Activated CD8-positive, alpha-beta T cell treated with anti-CD3 and anti-CD28 coated beads for 36 hours (primary cell): ENCODE data around the gene XXYLT1. TPM values are rescaled to one million over a fixed set of nuclear protein-coding genes. Genes with fewer than 3 reads are reported as not detected.

Experiments used
- ATAC-seq: fragments of 200-7000 bp; cut with Tn5 transposase; one replicate; pipeline ENCODE4 v1.10.0; 2021; ENCODE audit warnings: mild to moderate bottlenecking, moderate library complexity
- CTCF ChIA-PET: fragments of 350-600 bp; sonication (Branson Sonifier 250); formaldehyde crosslinking; loops from one replicate; lab custom pipeline; 2021; ENCODE audit warnings: antibody characterized with exemption; lab: Charles Lee
- POLR2A ChIA-PET: fragments of 350-600 bp; sonication (Branson Sonifier 250); formaldehyde crosslinking; loops from one replicate; lab custom pipeline; 2021; ENCODE audit warnings: antibody characterized with exemption; lab: Charles Lee
- DNase-seq: peaks from one replicate; pipeline ENCODE4 v3.0.0-alpha.2; 2020
- H3K27ac Mint-ChIP-seq: one replicate; pipeline ENCODE4 v1.8.0; 2021; ENCODE audit warnings: mild to moderate bottlenecking, mixed read lengths
- H3K27me3 Mint-ChIP-seq: one replicate; pipeline ENCODE4 v1.8.0; 2021; ENCODE audit warnings: mixed read lengths
- H3K36me3 Mint-ChIP-seq: one replicate; pipeline ENCODE4 v1.8.0; 2021; ENCODE audit warnings: low read depth, mixed read lengths
- H3K4me1 Mint-ChIP-seq: one replicate; pipeline ENCODE4 v1.8.0; 2021; ENCODE audit warnings: low read depth, mixed read lengths
- H3K4me3 Mint-ChIP-seq: one replicate; pipeline ENCODE4 v1.8.0; 2021; ENCODE audit warnings: mild to moderate bottlenecking, moderate library complexity, mixed read lengths
- H3K9me3 Mint-ChIP-seq: one replicate; pipeline ENCODE4 v1.8.0; 2021; ENCODE audit warnings: mixed read lengths
- CTCF ChIP-seq: fragments of 200-600 bp; IDR thresholded peaks from one replicate; pipeline ENCODE4 v1.8.0; 2022; ENCODE audit warnings: antibody characterized with exemption, mild to moderate bottlenecking
- intact Hi-C: fragments of 100-400 bp; cut with micrococcal nuclease; formaldehyde crosslinking; loops from one replicate; pipeline ENCODE4 v1.10.0; 2022
- total RNA-seq, 2 experiments: library from RNA; stranded (reverse); gene quantifications; one replicate each; pipeline ENCODE4 v1.2.3, GENCODE V29; 2021

The XXYLT1 gene
- total RNA-seq, 2 experiments from 2014 or later, result 8.4 to 9.6 TPM

GRCh38 chr3:195146131-195146530 lies 124.8 kb downstream of the XXYLT1 start:
- ChIA-PET CTCF (no interaction called here), POLR2A (interaction anchor here (0.9 kb wide), 1 partner anchor 9 kb away, joined by 3 read pairs; no protein-coding TSS in a partner anchor)
- Mint-ChIP-seq H3K9me3 (peaks cover 6% of the 10 kb centered on the region), H3K27me3 (no peaks in the 10 kb centered on the region), H3K27ac (no peak overlapping the region), H3K4me1 (peaks cover 38% of the 10 kb centered on the region), H3K36me3 (peaks cover 15% of the 10 kb centered on the region), H3K4me3 (no peak overlapping the region)
- no peak for TF ChIP-seq CTCF
- no peak for DNase-seq
- intact Hi-C loops, result no loop called here
- ATAC-seq, result no peak

GRCh38 chr3:195145579-195145978 lies 125.4 kb downstream of the XXYLT1 start:
- no peak for ATAC-seq
- CTCF ChIA-PET, result interaction anchor here (0.8 to 1.2 kb wide), 2 partner anchors 16 to 464 kb away, joined by 3 read pairs; no protein-coding TSS in a partner anchor

GRCh38 chr3:195143221-195143620 lies 127.7 kb downstream of the XXYLT1 start:
- intact Hi-C loops, result no loop called here
- Mint-ChIP-seq H3K27me3 (no peaks in the 10 kb centered on the region), H3K27ac (no peak overlapping the region), H3K9me3 (peaks cover 16% of the 10 kb centered on the region), H3K4me3 (no peak overlapping the region), H3K4me1 (peaks cover 11% of the 10 kb centered on the region), H3K36me3 (peaks cover 23% of the 10 kb centered on the region)
- POLR2A ChIA-PET, result no interaction called here
- DNase-seq, result no peak
- CTCF ChIA-PET, result interaction anchor here (0.8 kb wide), 1 partner anchor 12 kb away, joined by 3 read pairs; no protein-coding TSS in a partner anchor
- no peak for TF ChIP-seq CTCF
- no peak for ATAC-seq

More at GRCh38 chr3:195145579-195145978, 125.4 kb downstream of the XXYLT1 start:
- Mint-ChIP-seq H3K36me3 (peaks cover 18% of the 10 kb centered on the region), H3K9me3 (peaks cover 12% of the 10 kb centered on the region), H3K27me3 (no peaks in the 10 kb centered on the region), H3K27ac (no peak overlapping the region), H3K4me1 (peaks cover 33% of the 10 kb centered on the region), H3K4me3 (no peak overlapping the region)
- DNase-seq, result no peak
- intact Hi-C loops, result no loop called here
- TF ChIP-seq CTCF, result no peak
- POLR2A ChIA-PET, result interaction anchor here (0.9 kb wide), 1 partner anchor 9 kb away, joined by 3 read pairs; no protein-coding TSS in a partner anchor

- H3K27ac Mint-ChIP-seq, result no peak overlapping the region
- intact Hi-C loops, result no loop called here
- H3K9me3 Mint-ChIP-seq, result peaks cover 16% of the 10 kb centered on the region
- peaks cover 23% of the 10 kb centered on the region for H3K36me3 Mint-ChIP-seq
- DNase-seq (no peak), ATAC-seq (no peak)
- H3K4me3 Mint-ChIP-seq, result no peak overlapping the region
- no peak for TF ChIP-seq CTCF
- H3K4me1 Mint-ChIP-seq, result peaks cover 4% of the 10 kb centered on the region
- CTCF ChIA-PET, result interaction anchor here (0.8 kb wide), 1 partner anchor 13 kb away, joined by 3 read pairs; no protein-coding TSS in a partner anchor
- H3K27me3 Mint-ChIP-seq, result no peaks in the 10 kb centered on the region
- POLR2A ChIA-PET, result no interaction called here
Measured at GRCh38 chr3:195142519-195142918, 128.4 kb downstream of the XXYLT1 start.

GRCh38 chr3:195140816-195141793 lies 129.9 kb downstream of the XXYLT1 start:
- Mint-ChIP-seq H3K27ac (no peak overlapping the region), H3K4me3 (no peak overlapping the region), H3K9me3 (peaks cover 16% of the 10 kb centered on the region), H3K27me3 (no peaks in the 10 kb centered on the region), H3K4me1 (no peaks in the 10 kb centered on the region), H3K36me3 (peaks cover 23% of the 10 kb centered on the region)
- TF ChIP-seq CTCF, result no peak
- CTCF ChIA-PET, result no interaction called here
- intact Hi-C loops, result no loop called here
- POLR2A ChIA-PET, result interaction anchor here (1.2 kb wide), 1 partner anchor 11 kb away, joined by 3 read pairs; no protein-coding TSS in a partner anchor
- ATAC-seq (no peak), DNase-seq (no peak)
